Measurements from ENCODE around the gene ZNF573. TPM values are rescaled to one million over a fixed set of nuclear protein-coding genes. Genes with fewer than 3 reads are reported as not detected.
A peak's percentile ranks its signal among the peaks of the same experiment; 100 is the strongest.

ZNF573 gene
- total and polyA plus RNA-seq, 2 of the 13 experiments (the other 11 are each of a cell fraction or from before 2014, with no cell fraction given) = 3.1 to 9.3 TPM

GRCh38 chr19:37691881-37692504 is 87.4 kb downstream of the ZNF573 start (continued):
- peak; percentile 54; the same call in 1 of the 2 replicates for TF ChIP-seq ERF (CRISPR knock-in tag; IDR thresholded peaks at IDR 0.05)
- TF ChIP-seq REPIN1 (CRISPR knock-in tag; IDR thresholded peaks at IDR 0.05; ENCODE audit: borderline replicate concordance, low read depth) = no peak; the same call in 1 of the 2 replicates
- no peak for TF ChIP-seq BCL6 (CRISPR knock-in tag; IDR thresholded peaks at IDR 0.05)
- TF ChIP-seq ZNF777 (CRISPR knock-in tag; IDR thresholded peaks at IDR 0.05) = peak; percentile 32; the same call in 1 of the 2 replicates
- TF ChIP-seq EED (CRISPR knock-in tag; IDR thresholded peaks at IDR 0.05) = 0 out of 2 replicates have a peak, but pooled peaks have one; percentile 54
- TF ChIP-seq SNAPC5 (CRISPR knock-in tag; IDR thresholded peaks at IDR 0.05; ENCODE audit: borderline replicate concordance) = 0 out of 2 replicates have a peak, but pooled peaks have one; percentile 54
- TF ChIP-seq TMF1 (CRISPR knock-in tag; IDR thresholded peaks at IDR 0.05; ENCODE audit: low read depth) = no peak
- no peak for TF ChIP-seq ZNF234 (CRISPR knock-in tag; conservative IDR thresholded peaks at IDR 0.05)
- no peak; the same call in 1 of the 2 replicates for TF ChIP-seq ZNF784 (CRISPR knock-in tag; IDR thresholded peaks at IDR 0.05; ENCODE audit: borderline replicate concordance)
- peak; percentile 91 for TF ChIP-seq HOXA3 (CRISPR knock-in tag; IDR thresholded peaks at IDR 0.05)
- TF ChIP-seq NR1H2 (CRISPR knock-in tag; IDR thresholded peaks at IDR 0.05; ENCODE audit: borderline replicate concordance, low read depth) = no peak
- no peak for TF ChIP-seq THAP7 (CRISPR knock-in tag; IDR thresholded peaks at IDR 0.05)
- no peak for TF ChIP-seq BCLAF1 (IDR thresholded peaks at IDR 0.05)
- no peak for TF ChIP-seq RORA (CRISPR knock-in tag; IDR thresholded peaks at IDR 0.05)
- TF ChIP-seq ZNF83 (CRISPR knock-in tag; IDR thresholded peaks at IDR 0.05; ENCODE audit: borderline replicate concordance) = 0 out of 2 replicates have a peak, but pooled peaks have one; percentile 36
- TF ChIP-seq FOXA1 (IDR thresholded peaks at IDR 0.05) = no peak
- TF ChIP-seq FOXA1 (CRISPR knock-in tag; IDR thresholded peaks at IDR 0.05) = 0 out of 2 replicates have a peak, but pooled peaks have one; percentile 14
- TF ChIP-seq GABPB1 (CRISPR knock-in tag; IDR thresholded peaks at IDR 0.05) = peak; percentile 90
- TF ChIP-seq CHCHD3 (CRISPR knock-in tag; IDR thresholded peaks at IDR 0.05) = no peak
- TF ChIP-seq PAXIP1 (CRISPR knock-in tag; conservative IDR thresholded peaks at IDR 0.05) = peak; percentile 43; the same call in 1 of the 2 replicates
- peak; percentile 91 for TF ChIP-seq ZMYM4 (CRISPR knock-in tag; IDR thresholded peaks at IDR 0.05)

Measured in HepG2 (cell line).